GM12873 (cell line): ENCODE results near the gene APBA2.

ENCODE experiments used
- CTCF ChIP-seq: IDR thresholded peaks from 2 replicates; pipeline ENCODE4 v1.5.1; 2012; ENCODE audit warnings: low read depth, mild to moderate bottlenecking, moderate library complexity, low read length, control low read depth; ENCODE audit not compliant: insufficient read depth; ENCODE audit errors: missing control alignments

APBA2 gene

GRCh38 chr15:28909958-28910500 is 24.3 kb downstream of the APBA2 start:
- no peak for TF ChIP-seq CTCF

GRCh38 chr15:28911310-28911931 is 25.6 kb downstream of the APBA2 start:
- no peak for TF ChIP-seq CTCF

- no peak for TF ChIP-seq CTCF
Observed at GRCh38 chr15:28912422-28912821, 26.6 kb downstream of the APBA2 start.

GRCh38 chr15:28913171-28913765 is 27.5 kb downstream of the APBA2 start:
- no peak for TF ChIP-seq CTCF

- no peak for TF ChIP-seq CTCF
Observed at GRCh38 chr15:28914046-28914445, 28.3 kb downstream of the APBA2 start.

- no peak for TF ChIP-seq CTCF
Observed at GRCh38 chr15:28914483-28915023, 28.8 kb downstream of the APBA2 start.

- no peak for TF ChIP-seq CTCF
Observed at GRCh38 chr15:28915041-28915810, 29.5 kb downstream of the APBA2 start.
